Effector memory CD8-positive, alpha-beta T cell (primary cell): ENCODE measurements around the gene SLC6A16.
"Not testable (repeated sequence)": the region's sequence is repeated elsewhere in the genome, so short reads cannot be mapped to it uniquely, and the experiment has no call there.

Experiments used
- ATAC-seq: fragments of 150-1000 bp; cut with Tn5 transposase; replicated peaks from 2 replicates; pipeline ENCODE4 v1.10.0; 2021; ENCODE audit warnings: mild to moderate bottlenecking, moderate library complexity
- DNase-seq, 3 experiments: peaks; one replicate each; pipeline ENCODE4 v3.0.0; 2021
- H3K27ac Mint-ChIP-seq, 2 donors: one replicate each; pipeline ENCODE4 v1.8.0; 2022; ENCODE audit warnings: mild to moderate bottlenecking in 2 of 2, mixed read lengths in 2 of 2, moderate library complexity in 2 of 2
- H3K27me3 Mint-ChIP-seq, 2 donors: one replicate each; pipeline ENCODE4 v1.8.0; 2022; ENCODE audit warnings: mixed read lengths in 2 of 2
- H3K36me3 Mint-ChIP-seq: one replicate; pipeline ENCODE4 v1.8.0; 2022; ENCODE audit warnings: mild to moderate bottlenecking, moderate library complexity, mixed read lengths; ENCODE audit not compliant: insufficient read depth
- H3K4me1 Mint-ChIP-seq, 2 donors: one replicate each; pipeline ENCODE4 v1.8.0; 2022; ENCODE audit warnings: low read depth in 2 of 2, mixed read lengths in 2 of 2
- H3K4me3 Mint-ChIP-seq, 2 donors: one replicate each; pipeline ENCODE4 v1.8.0; 2022; ENCODE audit warnings: mild to moderate bottlenecking in 2 of 2, mixed read lengths in 2 of 2, moderate library complexity in 2 of 2
- H3K9me3 Mint-ChIP-seq, 2 donors: one replicate each; pipeline ENCODE4 v1.8.0; 2022; ENCODE audit warnings: mixed read lengths in 2 of 2

Gene SLC6A16

GRCh38 chr19:49331187-49331586 lies 6.2 kb upstream of the SLC6A16 start:
- not testable (repeated sequence) for H3K36me3 Mint-ChIP-seq, H3K9me3 Mint-ChIP-seq, H3K27me3 Mint-ChIP-seq, ATAC-seq, DNase-seq, H3K4me3 Mint-ChIP-seq
- peaks cover 51 to 60% of the 10 kb centered on the region in 2 donors for H3K4me1 Mint-ChIP-seq
- peak overlapping the region in 1 of 2 donors; percentile 28 for H3K27ac Mint-ChIP-seq

DNA sequence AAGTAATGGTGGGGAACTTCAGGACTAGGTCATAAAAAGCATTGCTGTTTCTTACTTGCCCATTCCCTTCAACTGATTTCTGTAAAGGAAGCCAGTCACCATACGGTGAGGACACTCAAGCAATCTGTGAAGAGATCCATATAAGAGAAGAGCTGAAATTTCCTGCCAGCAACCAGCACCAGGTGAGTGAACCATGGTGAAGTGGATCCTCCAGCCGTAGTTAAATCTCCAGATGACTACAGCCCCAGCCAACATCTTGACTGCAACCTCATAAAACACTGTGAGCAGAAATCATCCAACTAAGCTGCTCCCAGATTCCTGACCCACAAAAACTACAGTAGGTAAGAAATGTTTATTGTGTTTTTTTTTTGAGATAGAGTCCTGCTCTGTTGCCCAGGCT lies 3.8 kb upstream of the SLC6A16 start:
- DNase-seq (no peak), ATAC-seq (no peak)
- Mint-ChIP-seq H3K9me3 (no peaks in the 10 kb centered on the region), H3K4me3 (no peak overlapping the region), H3K36me3 (peaks cover 5% of the 10 kb centered on the region), H3K27me3 (no peaks in the 10 kb centered on the region), H3K4me1 (peaks cover 37 to 43% of the 10 kb centered on the region in 2 donors), H3K27ac (no peak overlapping the region)

- ATAC-seq, result peak; percentile 49
- Mint-ChIP-seq H3K9me3 (no peaks in the 10 kb centered on the region), H3K4me1 (peaks cover 30 to 40% of the 10 kb centered on the region in 2 donors), H3K36me3 (peaks cover 5% of the 10 kb centered on the region), H3K27me3 (no peaks in the 10 kb centered on the region), H3K27ac (peak overlapping the region in 1 of 2 donors; percentile 27), H3K4me3 (no peak overlapping the region)
- peak; percentile 26 to 34 (median 33) for DNase-seq
Measured at GRCh38 chr19:49327878-49328544, 3.0 kb upstream of the SLC6A16 start.

DNA sequence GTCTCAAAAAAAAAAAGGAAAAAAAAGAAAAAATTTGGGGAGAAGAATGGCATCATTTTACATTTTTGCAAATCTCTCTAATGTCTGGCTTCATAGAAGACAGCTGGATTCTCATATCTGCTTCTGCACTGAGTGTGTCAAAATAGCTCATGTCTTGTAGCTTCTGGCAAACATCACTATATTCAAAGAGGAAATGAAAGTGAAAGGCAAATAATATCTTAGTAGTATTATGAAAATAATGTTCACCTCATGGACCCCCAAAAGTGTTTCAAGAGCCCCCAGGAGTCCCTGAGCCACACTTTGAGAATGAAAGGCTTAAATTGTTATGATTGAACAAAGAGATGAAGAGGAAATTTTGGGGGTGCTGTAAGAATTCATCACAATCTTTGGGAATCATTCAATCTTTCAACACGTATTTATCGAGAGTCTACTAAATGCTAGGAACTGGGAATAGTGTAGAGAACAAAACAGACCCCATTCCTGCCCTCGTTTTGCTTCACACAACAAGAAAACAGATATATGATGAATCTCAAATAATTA lies 1.2 kb upstream of the SLC6A16 start:
- Mint-ChIP-seq H3K9me3 (no peaks in the 10 kb centered on the region), H3K36me3 (peaks cover 5% of the 10 kb centered on the region), H3K27me3 (no peaks in the 10 kb centered on the region), H3K27ac (no peak overlapping the region), H3K4me1 (peaks cover 20 to 27% of the 10 kb centered on the region in 2 donors), H3K4me3 (no peak overlapping the region)
- no peak for DNase-seq
- ATAC-seq, result no peak

DNA sequence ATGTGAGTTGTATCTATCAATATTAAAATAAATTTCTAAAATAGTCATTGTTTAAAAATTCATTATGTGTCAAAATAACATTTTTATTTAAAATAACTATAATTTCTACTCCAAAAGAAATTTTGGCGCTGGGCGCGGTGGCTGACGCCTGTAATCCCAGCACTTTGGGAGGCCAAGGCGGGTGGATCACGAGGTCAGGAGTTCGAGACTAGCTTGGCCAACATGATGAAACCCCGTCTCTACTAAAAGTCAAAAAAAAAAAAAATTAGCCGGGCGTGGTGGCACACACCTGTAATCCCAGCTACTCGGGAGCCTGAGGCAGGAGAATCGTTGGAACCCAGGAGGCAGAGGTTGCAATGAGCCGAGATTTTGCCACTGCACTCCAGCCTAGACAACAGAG lies 765 bp upstream of the SLC6A16 start:
- not testable (repeated sequence) for ATAC-seq, H3K27me3 Mint-ChIP-seq, H3K9me3 Mint-ChIP-seq, H3K4me3 Mint-ChIP-seq, H3K36me3 Mint-ChIP-seq, DNase-seq
- Mint-ChIP-seq H3K27ac (peak overlapping the region in 1 of 2 donors; percentile 28), H3K4me1 (peaks cover 17 to 27% of the 10 kb centered on the region in 2 donors)

GRCh38 chr19:49318296-49318695 lies 6.7 kb downstream of the SLC6A16 start:
- no peak overlapping the region for H3K27ac Mint-ChIP-seq
- H3K36me3 Mint-ChIP-seq, result peaks cover 13% of the 10 kb centered on the region
- H3K4me3 Mint-ChIP-seq, result no peak overlapping the region
- H3K4me1 Mint-ChIP-seq, result peaks cover 4 to 8% of the 10 kb centered on the region in 2 donors
- no peaks in the 10 kb centered on the region for H3K27me3 Mint-ChIP-seq
- no peaks in the 10 kb centered on the region for H3K9me3 Mint-ChIP-seq
- ATAC-seq (no peak), DNase-seq (no peak)

GRCh38 chr19:49316284-49316683 lies 8.7 kb downstream of the SLC6A16 start:
- Mint-ChIP-seq H3K27me3 (no peaks in the 10 kb centered on the region), H3K36me3 (peaks cover 13% of the 10 kb centered on the region), H3K4me3 (no peak overlapping the region), H3K9me3 (no peaks in the 10 kb centered on the region), H3K27ac (no peak overlapping the region), H3K4me1 (peaks cover 4 to 8% of the 10 kb centered on the region in 2 donors)
- no peak for ATAC-seq
- no peak for DNase-seq

DNA sequence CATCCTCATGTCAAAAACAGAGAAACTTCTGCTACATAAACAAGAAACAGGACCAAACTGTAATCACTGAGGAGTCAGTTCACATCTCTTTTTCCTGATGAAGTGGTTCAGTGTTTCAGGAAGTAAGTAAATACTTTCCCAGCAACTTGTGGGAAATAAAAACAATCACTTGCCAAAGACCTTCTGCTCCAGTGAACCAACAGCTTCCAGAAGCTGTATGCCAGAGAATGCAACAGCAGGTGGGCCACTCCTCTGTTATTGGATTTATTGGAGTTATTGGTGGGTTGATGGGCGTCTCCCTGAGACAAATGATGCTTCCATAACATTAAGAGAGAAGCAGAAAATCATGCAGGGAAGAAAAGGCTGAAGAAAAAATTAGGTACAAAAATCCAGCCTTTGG lies 9.9 kb downstream of the SLC6A16 start:
- Mint-ChIP-seq H3K27ac (peak overlapping the region in 1 of 2 donors; percentile 10), H3K4me3 (no peak overlapping the region), H3K4me1 (peaks cover 4 to 8% of the 10 kb centered on the region in 2 donors), H3K9me3 (no peaks in the 10 kb centered on the region), H3K36me3 (peaks cover 16% of the 10 kb centered on the region), H3K27me3 (no peaks in the 10 kb centered on the region)
- ATAC-seq (no peak), DNase-seq (no peak)

DNA sequence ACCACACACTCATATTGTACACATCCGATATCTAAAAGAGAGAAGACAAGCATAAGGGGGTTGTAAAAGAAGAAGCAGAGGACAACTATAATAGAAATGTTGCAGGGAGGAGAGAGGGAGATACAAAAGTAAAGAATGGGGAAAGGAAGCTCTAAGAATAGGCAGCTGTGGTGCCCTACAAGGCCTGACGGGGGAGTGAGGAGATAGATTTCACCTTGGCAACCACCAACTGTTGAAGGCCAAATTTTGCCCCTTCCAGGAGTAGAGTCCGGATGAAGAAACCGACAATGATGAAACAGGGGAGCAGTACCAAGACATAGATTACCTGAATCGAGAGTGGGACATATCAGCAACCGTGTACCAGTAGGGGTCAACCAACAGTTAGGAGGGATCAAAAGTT lies 15.9 kb downstream of the SLC6A16 start:
- no peak overlapping the region for H3K4me3 Mint-ChIP-seq
- DNase-seq (no peak), ATAC-seq (no peak)
- no peaks in the 10 kb centered on the region for H3K9me3 Mint-ChIP-seq
- no peak overlapping the region for H3K27ac Mint-ChIP-seq
- H3K27me3 Mint-ChIP-seq, result no peaks in the 10 kb centered on the region
- H3K36me3 Mint-ChIP-seq, result peaks cover 8% of the 10 kb centered on the region
- no peaks in the 10 kb centered on the region for H3K4me1 Mint-ChIP-seq

- not testable (repeated sequence) for DNase-seq, H3K9me3 Mint-ChIP-seq, H3K27me3 Mint-ChIP-seq, ATAC-seq, H3K4me1 Mint-ChIP-seq, H3K27ac Mint-ChIP-seq, H3K36me3 Mint-ChIP-seq, H3K4me3 Mint-ChIP-seq
Measured at GRCh38 chr19:49306734-49307133, 18.3 kb downstream of the SLC6A16 start.

- no peak overlapping the region for H3K27ac Mint-ChIP-seq
- no peaks in the 10 kb centered on the region for H3K27me3 Mint-ChIP-seq
- H3K4me3 Mint-ChIP-seq, result no peak overlapping the region
- ATAC-seq (no peak), DNase-seq (no peak)
- no peaks in the 10 kb centered on the region for H3K9me3 Mint-ChIP-seq
- H3K36me3 Mint-ChIP-seq, result peaks cover 4% of the 10 kb centered on the region
- H3K4me1 Mint-ChIP-seq, result peaks cover 3 to 9% of the 10 kb centered on the region in 2 donors
Measured at GRCh38 chr19:49301866-49302252, 23.1 kb downstream of the SLC6A16 start.

GRCh38 chr19:49301165-49301865 lies 23.7 kb downstream of the SLC6A16 start:
- ATAC-seq (peak; percentile 99), DNase-seq (peak; percentile 75 to 78 (median 75))
- H3K27ac Mint-ChIP-seq, result no peak overlapping the region
- H3K36me3 Mint-ChIP-seq, result peaks cover 4% of the 10 kb centered on the region
- H3K9me3 Mint-ChIP-seq, result no peaks in the 10 kb centered on the region
- peaks cover 3 to 9% of the 10 kb centered on the region in 2 donors for H3K4me1 Mint-ChIP-seq
- H3K27me3 Mint-ChIP-seq, result no peaks in the 10 kb centered on the region
- H3K4me3 Mint-ChIP-seq, result peak overlapping the region in 1 of 2 donors; percentile 41

DNA sequence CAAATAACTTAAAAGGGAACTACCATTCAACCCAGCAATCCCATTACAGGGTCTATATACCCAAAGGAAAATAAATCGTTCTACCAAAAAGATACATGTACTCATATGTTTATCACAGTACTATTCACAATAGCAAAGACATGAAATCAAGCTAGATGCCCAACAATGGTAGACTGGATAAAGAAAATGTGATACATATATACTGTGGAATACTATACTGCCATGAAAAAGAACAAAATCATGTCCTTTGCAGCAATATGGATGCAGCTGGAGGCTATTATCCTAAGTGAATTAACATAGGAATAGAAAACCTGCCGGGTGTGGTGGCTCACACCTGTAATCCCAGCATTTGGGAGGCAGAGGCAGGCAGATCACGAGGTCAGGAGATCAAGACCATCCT lies 26.3 kb downstream of the SLC6A16 start:
- not testable (repeated sequence) for ATAC-seq, H3K4me1 Mint-ChIP-seq, DNase-seq, H3K36me3 Mint-ChIP-seq, H3K9me3 Mint-ChIP-seq, H3K27ac Mint-ChIP-seq, H3K27me3 Mint-ChIP-seq, H3K4me3 Mint-ChIP-seq

- Mint-ChIP-seq H3K27me3 (no peaks in the 10 kb centered on the region), H3K4me3 (no peak overlapping the region), H3K4me1 (peaks cover 3 to 9% of the 10 kb centered on the region in 2 donors), H3K36me3 (peaks cover 4% of the 10 kb centered on the region), H3K27ac (no peak overlapping the region), H3K9me3 (no peaks in the 10 kb centered on the region)
- ATAC-seq, result no peak
- DNase-seq, result no peak
Measured at GRCh38 chr19:49297403-49297802, 27.6 kb downstream of the SLC6A16 start.
